NCI-H460 (cell line): ENCODE data around the gene NUP50. TPM values are rescaled to one million over a fixed set of nuclear protein-coding genes. Genes with fewer than 3 reads are reported as not detected.

Experiments used
- DNase-seq: peaks from one replicate; pipeline ENCODE4 v3.0.0-alpha.2; 2016; ENCODE audit warnings: low read depth; ENCODE audit errors: extremely low read depth
- polyA plus RNA-seq: library from polyadenylated mRNA; depleted of rRNA; stranded (reverse); fragments of >200 nt; gene quantifications from 2 replicates; pipeline ENCODE4 v1.2.3, GENCODE V29; 2014; cell fraction: nucleus; rRNA removed
- total RNA-seq: library from RNA; depleted of rRNA; stranded (reverse); fragments of >200 nt; shearing (Covaris generic); gene quantifications from 2 replicates; pipeline ENCODE4 v1.2.3, GENCODE V29; 2014; rRNA removed

Gene NUP50, protein sequence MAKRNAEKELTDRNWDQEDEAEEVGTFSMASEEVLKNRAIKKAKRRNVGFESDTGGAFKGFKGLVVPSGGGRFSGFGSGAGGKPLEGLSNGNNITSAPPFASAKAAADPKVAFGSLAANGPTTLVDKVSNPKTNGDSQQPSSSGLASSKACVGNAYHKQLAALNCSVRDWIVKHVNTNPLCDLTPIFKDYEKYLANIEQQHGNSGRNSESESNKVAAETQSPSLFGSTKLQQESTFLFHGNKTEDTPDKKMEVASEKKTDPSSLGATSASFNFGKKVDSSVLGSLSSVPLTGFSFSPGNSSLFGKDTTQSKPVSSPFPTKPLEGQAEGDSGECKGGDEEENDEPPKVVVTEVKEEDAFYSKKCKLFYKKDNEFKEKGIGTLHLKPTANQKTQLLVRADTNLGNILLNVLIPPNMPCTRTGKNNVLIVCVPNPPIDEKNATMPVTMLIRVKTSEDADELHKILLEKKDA
- total RNA-seq = 47.1 and 51.6 TPM in 2 replicates
- 32.3 and 55.9 TPM in 2 replicates for polyA plus RNA-seq

DNA sequence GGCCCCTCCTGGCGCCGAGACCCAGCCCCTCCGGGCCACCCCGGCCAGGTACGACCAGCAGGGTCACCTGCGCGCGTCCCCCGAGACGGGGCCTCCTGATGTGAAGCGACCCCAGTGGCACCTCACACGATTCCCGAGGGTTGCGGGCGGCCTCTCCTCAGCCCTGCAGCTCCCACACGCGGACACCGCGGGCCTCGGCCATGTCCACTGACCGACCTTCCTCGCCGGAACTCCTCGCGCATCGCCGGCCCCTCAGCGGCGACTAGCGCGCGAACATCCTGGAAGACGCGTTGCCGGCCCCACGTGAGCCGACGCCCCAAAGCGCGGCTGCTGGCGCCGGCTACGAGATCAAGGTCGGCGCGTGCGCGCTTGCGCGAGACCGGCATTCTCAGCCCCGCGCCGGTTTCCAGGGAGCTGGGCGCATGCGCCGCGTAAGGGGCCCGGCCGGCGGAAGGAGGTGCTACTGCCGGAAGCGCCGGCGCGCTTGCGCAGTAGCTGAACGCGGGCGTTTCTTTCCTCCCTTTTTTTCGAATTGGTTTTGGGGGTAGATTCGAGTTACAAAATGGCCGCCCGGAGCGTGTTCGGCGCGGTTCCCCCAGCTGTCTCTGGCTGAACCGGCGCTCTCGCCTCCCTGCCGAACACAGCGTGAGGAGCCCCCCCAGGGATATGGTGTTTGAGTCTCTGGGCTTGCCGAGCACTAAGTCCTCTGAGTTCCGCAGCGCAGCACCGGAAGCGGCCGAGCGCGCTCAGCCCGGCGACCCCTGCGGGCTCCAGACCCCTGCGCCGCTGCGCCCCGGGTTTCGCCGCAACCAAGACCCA, at the start of gene NUP50:
Gene NUP50, plus strand, starts transcription at position 475 of the 819 bp plus-strand sequence. CDS start 4,253 bp downstream, outside the sequence.
- DNase-seq = peak; percentile 89

DNA sequence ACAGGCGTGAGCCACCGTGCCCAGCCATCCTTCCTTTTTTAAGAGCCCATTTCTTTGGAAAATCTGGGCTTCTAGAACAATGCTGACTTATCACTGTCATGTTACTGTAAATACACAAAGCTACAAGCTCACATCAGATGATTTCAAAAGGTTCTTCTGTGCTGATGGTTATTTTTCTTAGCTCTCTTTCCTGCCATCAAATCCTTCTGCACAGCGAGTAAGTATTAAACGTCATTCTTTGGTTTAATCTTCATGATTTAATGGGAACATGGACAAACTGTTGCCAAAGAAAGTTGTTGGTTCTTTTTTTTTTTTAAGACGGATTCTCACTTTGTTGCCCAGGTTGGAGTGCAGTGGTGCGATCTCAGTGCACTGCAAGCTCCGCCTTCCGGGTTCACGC, 43.3 kb upstream of the NUP50 start:
- DNase-seq = no peak

DNA sequence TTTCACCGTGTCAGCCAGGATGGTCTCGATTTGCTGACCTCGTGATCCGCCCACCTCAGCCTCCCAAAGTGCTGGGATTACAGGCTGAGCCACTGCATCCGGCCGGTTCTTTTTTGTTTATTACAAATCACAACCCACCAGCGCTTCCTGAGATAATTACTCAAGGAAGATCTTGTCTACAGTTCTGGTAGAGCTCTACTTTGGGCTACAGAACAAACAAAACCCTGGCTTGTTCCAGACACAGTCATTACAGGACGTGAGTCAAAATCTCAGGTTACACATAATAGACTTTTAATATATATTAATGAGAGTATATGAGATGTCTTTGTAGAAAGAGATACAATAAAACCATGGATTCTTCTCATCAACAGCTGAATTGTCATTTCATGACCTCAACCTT, 42.8 kb upstream of the NUP50 start:
- no peak for DNase-seq

DNA sequence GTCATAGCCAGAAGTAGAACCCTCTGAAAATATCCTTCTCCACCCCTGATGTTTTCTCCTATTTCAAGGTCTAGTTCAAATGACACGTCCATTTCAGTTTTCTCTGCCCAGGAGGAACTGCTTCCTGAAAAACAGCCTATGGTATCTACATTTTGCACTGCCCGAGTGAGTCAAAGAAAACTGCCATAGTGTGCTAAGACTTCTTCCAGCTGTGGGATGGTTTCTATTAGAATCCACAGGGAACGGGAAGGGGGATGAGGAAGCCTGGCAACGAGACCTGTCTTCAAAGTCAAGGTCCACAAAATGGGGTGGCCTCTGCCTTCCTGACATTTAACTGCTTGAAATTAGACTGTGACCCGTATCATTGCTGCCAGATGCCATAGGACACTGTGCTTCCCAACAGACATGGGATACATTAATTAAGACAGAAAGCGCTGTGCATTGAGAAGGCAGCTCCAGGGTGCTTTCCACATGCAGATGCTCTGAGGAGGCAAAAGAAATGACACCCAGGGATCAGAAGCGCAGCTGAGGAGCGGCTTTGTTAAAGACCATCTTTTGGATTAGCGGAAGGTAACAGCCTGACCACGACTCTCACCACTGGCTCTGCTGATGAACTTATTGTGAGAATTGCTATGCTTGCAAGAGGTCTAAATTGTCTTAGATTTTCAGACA, 39.4 kb upstream of the NUP50 start:
- no peak for DNase-seq

DNA sequence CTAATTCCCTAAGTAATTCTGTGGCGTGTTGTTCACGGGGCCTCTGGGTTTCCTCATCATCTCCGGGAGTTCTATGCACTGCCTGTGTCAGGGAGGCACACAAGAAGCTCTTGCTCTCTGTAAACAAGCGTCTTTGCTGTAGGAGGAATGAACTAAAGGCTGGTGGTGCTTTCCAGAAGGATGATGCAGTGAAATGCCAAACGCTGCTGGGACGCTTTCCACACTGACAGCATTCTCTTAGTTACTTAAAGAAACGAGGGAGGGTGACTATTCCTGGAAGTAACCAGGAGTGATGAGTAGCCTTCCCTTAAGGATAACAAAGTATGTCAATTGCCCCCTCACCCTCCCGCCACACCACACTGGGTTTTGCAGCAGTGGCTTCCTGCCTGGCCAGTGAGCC, 38.5 kb upstream of the NUP50 start:
- no peak for DNase-seq

DNA sequence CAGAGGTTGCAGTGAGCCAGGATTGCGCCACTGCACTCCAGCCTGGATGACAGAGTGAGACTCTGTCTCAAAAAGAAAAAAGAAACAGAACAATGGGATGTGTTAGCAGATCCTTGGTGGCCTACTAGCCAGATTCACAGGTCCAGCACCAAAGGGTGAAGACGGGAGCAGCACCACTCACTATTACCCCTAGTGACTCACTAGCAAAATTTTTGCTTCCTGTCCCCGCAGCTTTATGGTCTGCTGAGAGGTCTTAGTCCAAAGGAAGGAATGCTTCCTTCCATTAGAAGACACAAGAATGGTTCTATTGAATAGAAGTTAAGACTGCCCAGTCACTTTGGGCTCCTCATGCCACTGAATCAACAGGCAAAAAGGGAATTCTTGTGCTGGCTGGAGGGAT, 35.9 kb upstream of the NUP50 start:
- DNase-seq = no peak

DNA sequence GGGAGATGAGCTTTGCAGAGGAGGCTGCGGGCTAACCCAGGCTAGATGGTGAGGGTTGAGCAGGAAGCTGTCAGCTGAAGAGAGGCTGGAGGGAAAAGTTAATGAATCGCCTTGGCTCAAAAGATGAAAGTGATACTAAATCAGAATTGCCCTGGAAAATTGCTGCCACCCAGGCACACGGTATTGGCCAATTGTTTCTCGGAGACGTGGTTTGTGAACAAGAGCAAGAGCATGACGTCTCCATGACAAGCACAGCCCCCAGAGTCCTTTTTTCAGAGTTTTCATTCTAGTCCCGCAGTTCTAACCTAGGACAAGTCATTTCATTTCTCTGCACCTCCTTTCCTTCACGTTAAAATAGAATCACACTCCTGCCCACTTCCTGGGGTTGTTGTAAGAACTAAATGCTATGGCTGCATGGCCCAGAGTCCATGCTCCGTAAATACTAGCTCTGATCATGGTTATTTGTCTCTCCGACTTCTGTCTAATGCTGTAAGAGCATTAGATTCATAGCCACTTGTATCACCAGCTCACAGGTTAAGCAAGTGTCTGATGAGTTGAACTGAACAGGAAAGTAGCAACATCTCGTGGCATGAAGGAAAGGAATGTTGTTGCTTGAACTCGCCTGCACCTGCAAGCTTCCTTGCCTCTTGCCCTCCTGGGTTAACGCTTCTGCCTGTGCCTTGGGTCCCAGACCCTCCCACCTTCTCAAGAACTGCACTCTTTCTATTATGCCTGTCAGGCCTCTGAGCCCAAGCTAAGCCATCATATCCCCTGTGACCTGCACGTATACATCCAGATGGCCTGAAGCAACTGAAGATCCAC, 33.8 kb upstream of the NUP50 start:
- no peak for DNase-seq

DNA sequence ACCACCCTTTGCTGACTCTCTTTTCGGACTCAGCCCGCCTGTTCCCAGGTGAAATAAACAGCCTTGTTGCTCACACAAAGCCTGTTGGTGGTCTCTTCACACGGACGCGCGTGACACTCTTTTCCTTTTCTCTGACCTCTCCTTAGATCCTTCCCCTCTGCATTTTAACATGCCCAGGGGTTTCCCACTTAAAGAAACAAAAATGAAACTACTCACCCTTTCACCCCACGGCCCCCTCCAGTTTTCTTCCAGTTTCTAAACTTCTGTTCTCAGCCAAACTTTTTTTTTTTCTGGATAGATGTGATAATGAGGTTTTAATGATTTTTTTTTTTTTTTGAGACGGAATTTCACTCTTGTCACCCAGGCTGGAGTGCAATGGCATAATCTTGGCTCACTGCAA, 32.8 kb upstream of the NUP50 start:
- DNase-seq = no peak

DNA sequence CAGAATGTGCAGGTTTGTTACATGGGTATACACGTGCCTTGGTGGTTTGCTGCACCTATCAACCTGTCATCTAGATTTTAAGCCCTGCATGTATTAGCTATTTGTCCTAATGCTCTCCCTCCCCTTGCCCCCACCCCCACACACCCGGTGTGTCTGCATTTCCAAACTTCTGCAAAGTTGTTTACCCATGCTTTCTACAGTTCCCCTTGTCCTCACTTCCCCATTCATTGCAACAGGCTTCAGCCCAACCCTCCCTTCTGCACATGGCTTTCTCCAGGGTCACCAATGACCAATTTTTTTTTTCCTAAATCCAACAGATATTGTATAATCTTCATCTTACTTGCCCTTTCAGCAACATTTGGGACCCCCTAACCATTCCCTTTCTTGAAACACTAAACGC, 32.0 kb upstream of the NUP50 start:
- no peak for DNase-seq

DNA sequence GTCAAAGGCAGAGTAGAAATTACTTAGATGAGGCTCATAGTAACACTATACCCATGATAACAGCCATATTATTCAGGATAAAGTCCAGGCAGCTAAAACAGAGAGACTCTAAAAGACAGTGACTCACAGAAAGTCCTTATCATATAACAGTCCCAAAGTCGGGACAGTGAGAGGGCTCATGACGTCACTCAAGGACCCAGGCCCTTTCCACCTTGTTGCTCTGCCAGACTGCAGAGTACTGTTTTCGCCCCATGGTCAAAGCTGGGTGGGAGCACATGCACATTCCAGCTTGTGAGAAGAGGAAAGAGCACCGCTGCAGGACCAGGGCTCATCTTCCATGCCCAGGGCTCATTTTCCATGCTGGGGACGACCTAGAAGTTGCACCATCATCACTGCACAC, 29.4 kb upstream of the NUP50 start:
- DNase-seq = no peak

DNA sequence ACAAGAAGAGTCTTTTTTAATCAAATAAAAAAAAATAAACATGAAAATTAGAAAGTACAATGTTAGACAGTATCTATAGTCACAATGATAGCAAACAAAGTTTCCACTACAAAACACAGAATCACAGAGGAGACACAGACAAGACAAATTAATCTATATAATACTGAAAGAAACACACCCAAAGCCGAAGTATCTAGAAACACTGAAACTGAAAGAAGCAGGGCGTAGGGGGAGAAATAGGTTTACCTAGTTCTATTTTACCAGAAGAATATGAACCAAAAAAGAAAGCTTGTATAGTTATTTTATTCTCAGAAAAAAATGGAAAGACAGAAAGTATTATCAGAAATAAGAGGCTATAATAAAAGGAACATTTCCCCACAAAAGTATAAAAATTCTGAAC, 27.1 kb upstream of the NUP50 start:
- DNase-seq = no peak

DNA sequence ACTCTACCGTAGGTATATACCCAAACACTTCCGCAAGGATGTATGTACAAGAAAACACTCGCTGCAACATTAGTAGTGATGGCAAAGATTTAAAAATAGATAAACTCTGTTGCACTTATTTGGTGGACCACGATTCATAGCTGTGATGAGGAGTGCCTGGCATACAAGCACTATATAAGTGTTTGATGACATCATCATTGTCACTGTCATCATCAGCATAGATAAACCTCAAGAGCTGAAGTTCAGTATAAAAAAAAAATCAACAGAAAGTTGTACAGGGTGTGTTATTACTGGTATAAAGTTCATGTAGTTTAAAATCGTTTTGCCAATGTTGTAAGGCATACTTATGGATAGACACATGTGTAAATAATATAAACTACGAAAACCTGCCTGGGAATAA, 24.0 kb upstream of the NUP50 start:
- DNase-seq = no peak

DNA sequence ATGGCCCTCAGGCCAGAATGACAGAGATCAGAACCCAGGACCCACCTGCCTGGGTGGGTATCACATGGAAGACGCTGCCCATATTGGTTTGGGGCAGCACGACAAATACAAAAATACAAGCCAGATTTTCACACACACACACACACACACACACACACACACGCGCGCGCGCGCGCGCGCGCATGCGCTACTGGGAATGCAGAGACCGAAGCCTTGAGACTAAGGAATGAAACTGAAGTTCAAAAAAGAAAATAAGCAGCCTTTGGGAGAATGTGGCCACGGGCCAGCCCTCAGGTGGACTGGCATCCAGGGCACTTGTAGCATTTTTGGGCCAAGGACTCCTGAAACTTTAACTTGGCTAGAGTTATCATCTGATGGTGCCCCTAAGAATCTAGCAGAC, 21.3 kb upstream of the NUP50 start:
- DNase-seq = no peak

DNA sequence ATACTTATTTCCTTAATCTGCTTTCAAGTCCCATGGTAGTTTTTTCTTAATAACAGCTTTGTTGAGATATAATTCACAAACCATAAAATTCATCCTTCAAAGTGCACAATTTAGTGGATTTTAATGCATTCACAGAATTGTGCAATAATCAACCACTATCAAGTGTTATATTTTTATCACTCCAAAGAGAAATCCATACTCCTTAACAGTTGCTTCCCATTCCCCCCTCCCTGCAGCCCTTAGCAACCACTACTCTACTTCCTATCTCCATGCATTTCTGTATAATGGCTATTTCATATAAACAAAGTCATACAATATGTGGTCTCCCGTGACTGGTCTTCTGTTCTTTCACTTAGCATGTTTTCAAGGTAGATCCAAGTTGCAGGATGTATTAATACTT, 18.8 kb upstream of the NUP50 start:
- no peak for DNase-seq

DNA sequence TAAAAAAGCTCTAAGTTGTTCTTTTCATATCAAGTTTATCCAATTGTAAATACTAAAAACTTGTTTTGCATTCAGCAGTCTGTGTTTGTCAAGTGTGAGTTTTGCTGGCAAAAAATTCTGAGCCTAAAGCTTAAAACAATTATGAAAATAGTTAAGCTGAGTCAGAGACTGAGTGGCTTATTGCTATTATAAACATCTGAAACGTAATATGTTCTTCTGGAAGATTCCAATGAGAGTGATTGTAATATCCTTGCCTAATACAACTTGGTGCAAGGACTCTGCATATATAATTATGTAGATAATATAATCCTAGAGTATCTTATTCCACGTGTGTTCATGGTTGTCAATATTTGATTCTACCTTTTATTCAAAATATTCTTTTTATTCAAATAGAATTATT, 14.1 kb upstream of the NUP50 start:
- DNase-seq = no peak

DNA sequence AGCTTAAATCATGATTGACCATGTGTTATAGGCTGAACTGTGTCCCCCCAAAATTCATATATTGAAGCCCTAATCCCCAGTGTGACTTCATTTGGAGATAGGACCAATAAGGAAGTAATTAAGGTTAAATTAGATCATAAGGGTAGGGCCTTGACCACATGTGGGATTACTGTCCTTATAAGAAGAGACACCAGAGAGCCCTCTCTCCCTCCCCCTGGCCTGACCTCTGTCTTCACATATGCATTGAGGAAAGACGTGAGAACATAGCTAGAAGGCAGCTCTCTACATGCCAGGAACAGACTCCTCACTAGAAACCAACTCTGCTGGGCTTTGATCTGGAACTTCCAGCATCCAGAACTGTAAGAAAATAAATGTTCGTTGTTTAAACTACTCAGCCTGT, 13.6 kb upstream of the NUP50 start:
- no peak for DNase-seq

DNA sequence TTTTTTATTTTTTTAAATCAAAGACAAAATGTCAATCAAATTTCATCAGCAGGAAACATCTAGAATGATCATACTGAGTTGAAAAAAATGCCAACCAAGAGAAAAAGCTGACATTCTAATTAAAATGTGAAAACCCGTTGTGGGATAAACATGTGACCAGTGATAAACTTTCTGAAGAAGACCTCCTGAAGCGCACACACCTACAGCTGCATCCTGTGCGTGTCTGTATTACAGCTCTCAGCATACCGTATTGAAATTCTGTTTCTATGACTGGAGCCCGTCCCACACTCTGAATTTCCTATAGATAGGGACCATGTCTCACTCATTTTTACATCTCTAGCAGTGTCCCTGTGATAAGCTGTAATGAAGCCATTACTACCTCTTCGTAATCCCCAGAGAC, 12.2 kb upstream of the NUP50 start:
- DNase-seq = no peak

DNA sequence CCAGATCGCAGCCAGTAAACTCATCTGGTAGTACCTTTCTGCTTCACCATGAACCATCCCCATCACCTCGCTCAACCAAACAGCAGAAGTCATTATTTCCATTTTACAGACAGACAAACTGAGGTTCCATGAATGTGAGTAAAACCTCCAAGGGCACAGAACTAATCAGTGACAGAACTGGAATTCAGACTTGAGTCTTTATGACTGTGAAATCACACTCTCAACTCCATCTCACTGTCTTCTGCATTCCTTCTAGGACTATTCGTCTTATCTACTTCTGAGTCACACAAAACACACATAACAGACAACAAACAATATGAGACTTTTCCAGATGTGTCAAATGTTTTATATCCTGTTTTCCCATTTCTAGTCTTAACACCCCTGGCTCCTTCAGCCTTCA, 9.3 kb upstream of the NUP50 start:
- no peak for DNase-seq

DNA sequence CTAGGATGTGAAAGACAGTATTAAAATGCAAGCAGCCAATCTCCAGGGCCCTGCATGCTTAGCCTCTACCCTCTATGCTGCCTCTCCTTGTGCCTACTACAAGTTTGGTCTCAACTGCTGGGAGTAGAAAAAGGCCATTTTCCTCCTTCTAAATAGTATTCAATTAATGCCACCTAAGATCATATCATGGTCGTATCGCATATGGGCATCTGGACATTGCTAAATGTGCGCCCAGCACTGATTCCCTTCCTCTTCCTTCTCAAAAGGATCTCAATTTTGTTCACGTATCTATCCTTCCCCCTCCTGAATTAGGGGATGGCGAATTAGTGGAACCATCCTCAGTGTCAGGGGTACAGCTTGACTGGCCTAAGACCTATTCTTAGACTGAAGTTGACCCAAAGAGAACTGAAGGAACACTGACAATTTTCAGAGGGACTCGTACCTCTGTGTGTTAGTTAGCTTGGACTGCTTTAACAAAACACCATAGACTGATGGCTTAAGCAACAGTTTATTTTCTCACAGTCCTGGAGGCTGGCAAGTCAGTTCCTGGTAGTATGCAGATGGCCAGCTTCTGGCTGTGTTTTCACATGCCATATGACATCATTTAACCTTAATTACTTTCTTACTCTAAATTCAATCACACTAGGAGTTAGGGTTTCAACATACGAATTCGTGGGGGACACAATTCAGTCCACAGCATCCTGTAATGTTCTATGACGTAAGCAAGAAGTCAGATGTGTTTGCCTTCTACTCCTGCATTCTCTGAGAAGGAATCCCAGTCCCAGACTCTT, 8.5 kb upstream of the NUP50 start:
- DNase-seq = no peak

DNA sequence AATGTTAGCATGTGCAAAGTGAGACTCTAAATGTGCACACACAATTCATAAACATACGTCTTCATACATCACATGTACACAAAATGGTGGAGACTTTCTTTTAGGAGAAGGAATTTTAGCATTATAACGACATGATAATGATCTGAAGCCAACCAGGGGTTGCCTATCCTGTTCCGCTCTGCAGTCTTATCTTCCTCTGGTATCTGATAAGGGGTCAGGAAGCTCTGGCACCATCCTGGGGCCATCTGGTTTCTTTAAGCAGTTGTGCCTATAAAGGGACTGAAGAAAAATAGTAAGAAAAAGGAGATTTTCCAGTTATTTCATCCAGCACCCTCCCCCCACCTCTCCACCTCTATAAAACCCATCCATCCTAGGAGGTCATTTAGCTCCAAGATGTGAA, 5.8 kb upstream of the NUP50 start:
- DNase-seq = no peak
